Upper lobe of left lung (tissue), 4 donors: ENCODE measurements around the gene KIRREL1.

Experiments
- POLR2A ChIP-seq, 4 donors: fragments of 450-650 bp; IDR thresholded peaks; one replicate each; pipeline ENCODE4 v1.5.1; 2016 to 2017; ENCODE audit warnings: antibody characterized with exemption in 4 of 4, mild to moderate bottlenecking in 2 of 4
- POLR2AphosphoS5 ChIP-seq, 2 donors: sonication (generic); formaldehyde crosslinking; IDR thresholded peaks; one replicate each; pipeline ENCODE4 v1.5.1; 2017; ENCODE audit warnings: antibody characterized with exemption in 2 of 2
- TF ChIP-seq, protein P1 (sequence below), 6 experiments: fragments of 450-650 bp in 4 of 6; fragments of 200-600 bp in 2 of 6; sonication (generic) in 2 of 6; IDR thresholded peaks; one replicate each; pipeline ENCODE4 v1.5.1; 2016 to 2019; ENCODE audit warnings: antibody characterized with exemption in 6 of 6

DNA sequence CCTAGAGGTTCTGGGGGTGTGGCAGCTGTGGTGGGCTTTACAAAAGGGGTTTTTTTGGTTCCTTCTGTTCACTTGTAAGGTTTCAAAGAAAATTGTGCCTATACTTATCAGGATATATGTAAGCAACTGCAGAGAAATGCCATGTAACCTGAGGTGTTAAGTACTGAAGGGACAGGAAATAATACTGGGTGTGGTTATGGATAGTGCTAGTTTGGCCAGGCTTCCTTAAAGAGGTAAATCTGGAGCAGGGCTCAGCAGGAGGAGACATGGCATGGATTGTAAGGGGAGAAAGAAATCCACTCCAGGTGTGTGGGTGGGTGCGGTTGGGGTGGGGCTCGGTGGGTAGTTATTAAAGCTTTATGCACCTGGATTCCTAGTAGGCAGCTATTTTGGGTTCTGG is 28.3 kb downstream of the KIRREL1 start:
- TF ChIP-seq, protein P1, sequence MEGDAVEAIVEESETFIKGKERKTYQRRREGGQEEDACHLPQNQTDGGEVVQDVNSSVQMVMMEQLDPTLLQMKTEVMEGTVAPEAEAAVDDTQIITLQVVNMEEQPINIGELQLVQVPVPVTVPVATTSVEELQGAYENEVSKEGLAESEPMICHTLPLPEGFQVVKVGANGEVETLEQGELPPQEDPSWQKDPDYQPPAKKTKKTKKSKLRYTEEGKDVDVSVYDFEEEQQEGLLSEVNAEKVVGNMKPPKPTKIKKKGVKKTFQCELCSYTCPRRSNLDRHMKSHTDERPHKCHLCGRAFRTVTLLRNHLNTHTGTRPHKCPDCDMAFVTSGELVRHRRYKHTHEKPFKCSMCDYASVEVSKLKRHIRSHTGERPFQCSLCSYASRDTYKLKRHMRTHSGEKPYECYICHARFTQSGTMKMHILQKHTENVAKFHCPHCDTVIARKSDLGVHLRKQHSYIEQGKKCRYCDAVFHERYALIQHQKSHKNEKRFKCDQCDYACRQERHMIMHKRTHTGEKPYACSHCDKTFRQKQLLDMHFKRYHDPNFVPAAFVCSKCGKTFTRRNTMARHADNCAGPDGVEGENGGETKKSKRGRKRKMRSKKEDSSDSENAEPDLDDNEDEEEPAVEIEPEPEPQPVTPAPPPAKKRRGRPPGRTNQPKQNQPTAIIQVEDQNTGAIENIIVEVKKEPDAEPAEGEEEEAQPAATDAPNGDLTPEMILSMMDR (IDR thresholded peaks at IDR 0.05) = no peak
- TF ChIP-seq POLR2A (IDR thresholded peaks at IDR 0.05) = no peak
- no peak for TF ChIP-seq POLR2AphosphoS5 (IDR thresholded peaks at IDR 0.05)
